ENCODE measurements around the gene CYTL1.
"Not testable (repeated sequence)": the region's sequence is repeated elsewhere in the genome, so short reads cannot be mapped to it uniquely, and the experiment has no call there.

CYTL1 gene, protein sequence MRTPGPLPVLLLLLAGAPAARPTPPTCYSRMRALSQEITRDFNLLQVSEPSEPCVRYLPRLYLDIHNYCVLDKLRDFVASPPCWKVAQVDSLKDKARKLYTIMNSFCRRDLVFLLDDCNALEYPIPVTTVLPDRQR

DNA sequence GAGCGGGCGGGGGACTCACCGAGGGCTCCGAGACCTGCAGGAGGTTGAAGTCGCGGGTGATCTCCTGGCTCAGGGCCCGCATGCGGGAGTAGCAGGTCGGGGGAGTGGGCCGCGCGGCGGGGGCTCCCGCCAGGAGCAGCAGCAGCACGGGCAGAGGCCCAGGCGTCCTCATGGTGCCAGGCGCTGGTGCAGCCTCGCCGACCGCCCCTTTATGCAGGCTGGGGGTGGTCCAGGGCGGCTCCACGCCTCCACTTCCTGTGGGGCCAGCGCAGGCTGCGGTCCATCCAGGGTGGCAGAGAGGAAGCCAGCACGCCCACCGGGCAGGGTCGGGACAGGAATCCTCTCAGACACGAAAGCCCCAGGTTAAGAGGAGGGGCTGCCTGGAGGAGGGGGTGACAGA is at the start of gene CYTL1:
TSS of gene CYTL1 (minus strand) at position 185 of the 400 bp plus-strand sequence. CDS start at position 172, 13 bp downstream.
- in situ Hi-C loops (cut with MboI; ENCODE audit: low sequenced_read_pairs): no loop called here

DNA sequence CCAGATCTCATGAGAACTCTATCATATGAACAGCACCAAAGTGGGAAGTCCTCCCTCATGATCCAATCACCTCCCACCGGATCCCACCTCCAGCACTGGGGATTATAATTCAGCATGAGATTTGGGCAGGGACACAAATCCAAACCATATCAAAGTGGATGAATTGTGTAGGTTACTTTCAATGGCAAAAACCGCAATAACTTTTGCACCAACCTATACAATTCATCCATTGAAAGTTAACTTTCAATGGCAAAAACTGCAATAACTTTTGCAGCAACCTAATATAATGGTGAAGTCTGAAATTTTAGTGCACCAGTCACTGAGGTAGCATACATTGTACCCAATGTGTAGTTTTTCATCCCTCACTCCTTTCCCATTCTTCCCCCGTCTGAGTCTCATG is 48.6 kb upstream of the CYTL1 start:
- in situ Hi-C loops (cut with MboI; ENCODE audit: low sequenced_read_pairs): no loop called here

DNA sequence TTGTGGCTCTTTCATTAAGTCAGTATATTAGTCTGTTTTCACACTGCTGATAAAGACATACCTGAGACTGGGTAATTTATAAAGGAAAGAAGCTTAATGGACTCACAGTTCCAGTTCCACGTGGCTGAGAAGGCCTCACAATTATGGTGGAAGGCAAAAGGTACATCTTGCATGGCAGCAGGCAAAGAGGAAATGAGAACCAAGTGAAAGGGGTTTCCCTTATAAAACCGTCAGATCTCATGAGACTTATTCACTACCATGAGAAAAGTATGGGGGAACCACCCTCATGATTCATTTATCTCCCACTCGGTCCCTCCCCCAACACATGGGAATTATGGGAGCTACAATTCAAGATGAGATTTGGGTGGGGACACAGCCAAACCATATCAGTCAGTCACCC is 47.7 kb upstream of the CYTL1 start:
- in situ Hi-C loops (cut with MboI; ENCODE audit: low sequenced_read_pairs): not testable (repeated sequence)

DNA sequence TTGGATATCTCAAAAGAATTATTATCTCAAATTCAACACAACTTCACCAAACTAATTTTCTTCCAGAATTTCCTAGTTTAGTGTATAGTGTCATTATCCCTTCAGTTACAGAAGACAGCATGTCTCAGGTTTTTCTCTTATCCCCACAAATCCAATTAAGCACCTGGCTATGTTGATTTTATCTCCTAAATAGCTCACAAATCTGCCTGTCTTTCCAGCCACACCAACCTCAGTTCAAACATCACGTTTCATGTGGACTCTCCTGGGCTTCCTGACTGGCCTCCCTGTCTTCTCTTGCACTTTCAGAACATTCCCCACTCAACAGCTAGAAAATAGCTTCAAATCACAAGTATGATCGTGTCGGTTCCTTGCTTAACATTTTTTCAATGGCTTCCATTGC is 46.8 kb upstream of the CYTL1 start:
- in situ Hi-C loops (cut with MboI; ENCODE audit: low sequenced_read_pairs): no loop called here

DNA sequence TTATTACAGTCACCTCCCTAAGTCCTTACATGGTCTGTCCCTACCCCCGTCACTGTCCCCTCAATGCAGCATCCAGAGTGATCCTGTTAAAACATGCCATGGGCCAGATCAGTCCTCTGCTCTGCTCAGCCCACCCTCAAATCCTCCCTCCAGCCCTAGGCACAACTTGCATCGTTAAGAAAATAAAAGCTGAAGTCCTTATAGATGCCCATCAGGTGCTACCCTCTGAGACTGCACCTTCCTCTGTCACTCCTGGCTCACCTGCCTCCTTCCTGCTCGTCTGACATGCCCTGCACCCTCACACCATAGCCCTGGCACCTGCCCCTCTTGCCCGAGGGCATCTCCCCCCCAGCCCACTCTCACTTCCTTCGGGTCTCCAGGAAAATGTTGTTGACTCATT is 36.2 kb upstream of the CYTL1 start:
- in situ Hi-C loops (cut with MboI; ENCODE audit: low sequenced_read_pairs): no loop called here

DNA sequence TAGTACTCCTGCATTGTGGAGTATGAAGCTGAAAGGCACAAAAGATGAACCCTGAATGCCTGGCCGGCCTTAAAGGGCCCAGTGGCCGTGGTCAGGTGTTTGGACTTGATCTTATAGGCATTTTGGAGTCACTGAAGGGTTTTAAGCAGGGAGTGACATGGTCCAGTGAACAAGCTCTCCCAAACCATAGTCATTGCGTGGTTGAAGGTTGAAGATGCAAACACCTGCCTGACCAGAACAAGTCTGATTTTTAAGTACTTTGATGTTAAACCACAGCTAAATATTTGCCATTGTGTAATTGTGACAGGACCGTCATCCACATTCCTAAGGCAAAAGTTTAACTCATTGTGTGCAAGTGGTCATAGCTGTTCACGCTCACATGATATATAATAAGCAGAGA is 35.3 kb upstream of the CYTL1 start:
- in situ Hi-C loops (cut with MboI; ENCODE audit: low sequenced_read_pairs): no loop called here

DNA sequence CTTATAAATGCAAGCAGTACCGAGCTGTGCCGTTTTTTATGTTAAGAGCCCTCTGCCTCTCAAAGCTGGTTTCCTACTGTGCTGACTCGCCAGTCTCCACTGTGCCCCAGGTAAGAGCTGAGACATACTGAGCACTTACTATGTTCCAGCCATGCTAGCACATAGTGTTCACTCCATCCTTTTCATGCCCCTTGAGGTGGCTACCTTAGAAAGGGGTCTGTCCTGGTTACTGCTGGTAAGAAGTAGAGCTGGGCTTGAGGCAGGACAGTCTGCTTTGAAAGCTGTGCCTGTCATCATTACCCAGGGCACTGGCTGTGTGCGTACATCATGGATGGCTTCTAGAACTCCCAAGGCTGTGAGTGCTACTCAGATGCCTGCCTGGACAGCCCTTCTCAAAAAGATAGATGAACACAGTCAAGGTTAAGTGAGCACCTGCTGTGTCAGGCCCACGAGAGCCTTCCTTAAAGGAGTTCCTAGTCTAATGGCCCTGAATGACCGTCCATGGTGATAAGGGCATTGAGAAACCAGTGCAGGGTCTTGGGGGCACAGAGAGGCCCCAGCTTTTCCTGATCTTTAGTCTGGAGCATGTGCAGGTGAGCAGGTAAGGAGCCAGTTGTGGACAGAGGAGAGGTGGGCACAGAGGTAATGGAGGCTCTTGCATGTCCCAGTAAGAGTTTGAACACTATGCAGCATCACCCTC is 33.6 kb upstream of the CYTL1 start:
- in situ Hi-C loops (cut with MboI; ENCODE audit: low sequenced_read_pairs): no loop called here

DNA sequence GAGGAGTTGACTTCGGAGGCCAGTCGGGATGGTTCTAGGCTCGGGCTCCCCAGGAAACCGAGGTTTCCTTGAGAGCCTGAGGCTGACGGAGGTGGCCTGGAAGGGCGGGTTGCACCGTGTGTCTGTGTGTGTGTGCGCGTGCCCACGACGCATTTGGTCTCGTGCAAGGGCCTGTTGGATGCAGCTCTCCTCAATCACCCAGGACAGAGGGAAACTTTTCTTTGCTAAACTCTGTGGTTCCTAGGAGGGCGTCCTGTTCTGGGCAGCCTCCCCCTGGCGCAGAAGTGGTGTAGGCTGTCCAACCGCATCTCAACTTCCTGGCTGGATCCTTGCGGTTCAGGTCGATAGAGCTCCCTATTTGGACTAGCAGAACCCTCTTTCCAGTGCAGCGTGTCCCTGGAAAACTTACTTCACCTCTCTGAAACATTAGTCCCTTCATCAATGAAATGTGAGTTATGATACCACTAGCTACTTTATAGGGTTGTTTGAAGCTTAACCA is 33.0 kb upstream of the CYTL1 start:
- in situ Hi-C loops (cut with MboI; ENCODE audit: low sequenced_read_pairs): no loop called here

DNA sequence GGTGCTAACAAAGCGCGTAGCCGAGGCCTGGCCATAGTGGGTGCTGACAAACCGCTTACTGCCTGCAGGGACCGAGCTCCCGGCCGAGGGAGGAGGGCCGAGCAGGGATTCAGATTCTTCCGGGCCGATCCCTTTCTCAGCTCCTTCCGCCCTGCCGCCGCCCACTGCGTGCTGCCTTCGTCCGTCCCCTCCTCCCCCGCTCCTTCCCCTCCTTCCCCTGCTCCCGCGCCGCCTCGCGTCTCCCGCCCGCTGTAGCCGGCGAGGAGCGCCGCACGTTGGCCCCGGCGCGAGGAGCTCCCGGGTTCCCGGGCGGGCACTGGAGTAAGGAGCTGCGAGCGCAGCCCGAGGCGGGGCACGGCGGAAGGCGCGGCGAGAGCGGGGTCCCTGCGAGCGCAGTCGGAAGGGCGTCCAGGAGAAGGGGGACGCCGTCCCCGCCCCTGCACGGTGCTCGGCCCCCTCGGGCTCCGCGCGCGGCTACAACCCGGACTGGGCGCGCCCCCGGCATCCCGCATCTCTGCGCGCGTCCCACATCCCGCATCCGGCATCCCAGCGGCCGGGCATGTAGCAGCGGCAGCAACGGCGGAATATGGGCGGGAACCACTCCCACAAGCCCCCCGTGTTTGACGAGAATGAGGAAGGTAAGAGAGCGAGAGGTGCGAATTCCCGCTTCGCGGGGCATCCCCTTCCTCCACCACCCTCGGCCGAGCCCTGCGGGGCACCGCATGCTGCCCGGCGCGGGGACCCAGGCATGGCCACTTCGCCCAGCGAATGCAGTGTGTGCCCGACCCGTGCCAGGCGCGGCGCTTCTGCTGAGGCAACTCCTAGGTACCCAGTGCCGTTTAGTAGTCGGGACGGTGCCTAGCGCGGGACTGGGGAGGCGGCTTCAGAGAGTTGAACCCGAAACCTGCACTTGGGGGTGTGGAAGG is 32.3 kb upstream of the CYTL1 start, which contains the start of gene STK32B:
TSS of gene STK32B (plus strand) at position 203 of the 926 bp plus-strand sequence.
- in situ Hi-C loops (cut with MboI; ENCODE audit: low sequenced_read_pairs): no loop called here

DNA sequence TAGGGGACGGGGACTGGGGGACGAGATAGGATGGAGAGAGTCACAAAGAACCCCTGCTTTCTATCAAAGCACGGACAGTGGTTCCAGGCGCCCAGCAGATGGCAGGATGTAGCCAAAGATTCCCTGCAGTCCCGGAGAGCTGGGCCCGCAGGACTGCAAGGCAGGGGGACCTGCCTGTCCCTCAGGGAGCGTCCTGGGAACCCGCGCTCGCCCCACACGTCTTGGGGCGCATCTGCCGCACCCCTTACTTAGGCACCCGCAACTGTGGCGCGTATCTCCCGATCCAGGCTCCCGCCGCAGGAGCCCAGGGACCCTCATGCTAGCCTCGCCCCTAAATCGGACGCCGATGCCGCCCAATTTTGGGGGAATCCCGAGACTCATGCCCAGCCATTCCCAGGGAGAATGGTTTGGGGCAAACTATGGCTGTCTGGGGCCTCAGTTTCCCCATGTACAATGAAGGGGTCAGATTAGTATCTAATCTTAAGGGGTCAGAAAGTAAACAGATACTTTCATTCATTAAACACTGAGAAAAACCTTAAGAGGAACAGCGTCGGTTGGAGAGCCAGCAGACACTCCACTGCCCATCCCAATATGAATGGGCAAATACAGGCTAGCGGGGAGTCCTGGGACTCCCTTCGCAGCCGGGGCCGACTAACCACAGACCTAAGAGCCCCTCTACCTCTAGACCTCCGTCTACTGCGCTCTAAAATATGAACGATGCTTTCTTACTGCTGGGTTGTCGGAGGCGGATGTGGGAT is 31.4 kb upstream of the CYTL1 start:
- in situ Hi-C loops (cut with MboI; ENCODE audit: low sequenced_read_pairs): no loop called here

DNA sequence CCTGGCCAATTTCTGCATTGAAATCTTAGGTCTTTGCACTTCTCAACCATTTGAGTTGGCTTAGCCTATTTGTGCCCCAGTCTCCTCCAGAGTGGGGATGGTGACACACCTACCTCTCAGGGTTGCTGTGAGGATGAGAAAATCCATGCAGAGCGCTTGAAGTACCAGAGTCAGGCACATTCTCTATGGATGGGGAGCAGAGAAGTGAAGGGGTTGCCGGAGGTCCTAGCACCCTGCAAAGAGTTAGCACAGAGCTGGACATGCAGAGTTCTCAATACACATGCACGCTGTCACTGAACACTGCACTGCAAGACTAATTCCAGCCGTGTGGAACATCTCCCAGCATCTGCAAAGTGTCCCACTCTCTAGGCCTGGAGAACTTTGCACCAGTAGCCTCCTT is 29.5 kb upstream of the CYTL1 start:
- in situ Hi-C loops (cut with MboI; ENCODE audit: low sequenced_read_pairs): no loop called here

DNA sequence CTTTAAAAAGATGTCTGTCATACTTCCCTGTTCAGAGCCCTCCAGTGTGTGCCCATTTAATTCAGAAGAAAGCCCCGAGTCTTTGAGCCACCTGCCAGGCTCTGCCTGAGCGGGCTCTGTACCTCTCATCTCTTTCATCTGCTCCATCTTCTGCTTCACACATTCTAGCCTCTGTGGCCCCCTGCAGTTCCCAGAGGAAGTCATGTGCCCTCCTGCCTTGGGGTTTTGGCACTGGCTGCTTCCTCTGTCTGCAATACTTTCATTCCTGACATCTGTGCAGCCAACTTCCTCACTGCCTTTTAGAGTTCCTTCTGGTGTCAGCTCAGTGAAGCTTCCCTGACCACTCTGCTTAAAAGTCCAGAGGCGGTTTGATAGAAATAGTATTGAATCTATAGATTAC is 25.8 kb upstream of the CYTL1 start:
- in situ Hi-C loops (cut with MboI; ENCODE audit: low sequenced_read_pairs): no loop called here

DNA sequence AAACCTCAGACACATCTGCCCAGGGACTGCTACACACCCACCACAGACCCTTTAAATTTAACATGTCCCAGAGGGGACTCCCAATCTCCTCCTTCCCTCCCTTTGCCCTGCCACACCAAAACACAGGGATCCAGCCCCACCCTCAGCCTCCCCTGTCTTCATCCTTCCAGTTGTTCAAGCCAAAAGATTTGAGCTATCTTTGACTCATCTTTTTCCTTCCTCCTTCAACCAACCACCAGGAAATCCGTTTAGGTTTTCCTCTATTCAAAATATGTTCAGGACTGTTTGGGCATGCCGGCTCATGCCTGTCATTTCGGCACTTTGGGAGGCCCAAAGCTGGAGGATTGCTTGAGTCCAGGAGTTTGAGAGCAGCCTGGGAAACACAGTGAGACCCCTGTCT is 25.1 kb upstream of the CYTL1 start:
- in situ Hi-C loops (cut with MboI; ENCODE audit: low sequenced_read_pairs): no loop called here

DNA sequence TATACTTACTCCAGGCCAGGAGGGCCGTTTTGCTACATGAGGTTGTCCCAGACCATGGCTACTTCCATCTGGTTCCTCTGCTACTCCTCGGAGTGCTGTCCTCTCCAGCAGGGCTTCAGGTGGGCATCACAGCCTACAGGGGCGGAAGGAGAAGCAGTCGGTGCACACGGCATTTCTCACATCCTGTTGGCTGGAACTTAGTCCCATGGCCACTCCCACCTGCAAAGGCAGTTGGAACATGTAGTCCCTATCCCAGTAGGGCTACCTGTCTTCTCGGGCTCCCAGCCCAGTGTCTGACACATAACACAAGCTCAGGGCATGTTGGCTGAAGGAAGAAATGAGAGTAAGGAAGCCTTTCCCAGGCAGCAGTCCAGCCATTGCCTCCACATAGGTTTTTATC is 24.3 kb upstream of the CYTL1 start:
- in situ Hi-C loops (cut with MboI; ENCODE audit: low sequenced_read_pairs): no loop called here

DNA sequence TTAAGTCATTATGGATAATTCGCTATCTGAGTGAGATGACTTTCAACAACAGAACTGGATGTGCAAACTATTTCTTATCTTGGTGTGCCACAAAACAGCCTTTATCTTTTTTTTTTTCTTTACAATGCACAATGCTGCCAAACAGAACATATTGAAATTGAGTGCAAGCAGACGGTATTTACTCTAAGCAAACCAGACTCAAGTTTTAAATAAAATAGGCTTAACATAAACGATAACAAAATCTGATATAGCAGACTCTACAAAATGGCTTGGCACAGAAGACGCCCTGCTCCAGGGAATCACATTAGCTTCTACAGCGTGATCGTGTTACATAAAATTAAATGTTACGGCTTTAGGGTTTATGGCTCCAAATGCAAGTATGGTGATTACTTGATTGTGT is 22.4 kb upstream of the CYTL1 start:
- in situ Hi-C loops (cut with MboI; ENCODE audit: low sequenced_read_pairs): no loop called here

DNA sequence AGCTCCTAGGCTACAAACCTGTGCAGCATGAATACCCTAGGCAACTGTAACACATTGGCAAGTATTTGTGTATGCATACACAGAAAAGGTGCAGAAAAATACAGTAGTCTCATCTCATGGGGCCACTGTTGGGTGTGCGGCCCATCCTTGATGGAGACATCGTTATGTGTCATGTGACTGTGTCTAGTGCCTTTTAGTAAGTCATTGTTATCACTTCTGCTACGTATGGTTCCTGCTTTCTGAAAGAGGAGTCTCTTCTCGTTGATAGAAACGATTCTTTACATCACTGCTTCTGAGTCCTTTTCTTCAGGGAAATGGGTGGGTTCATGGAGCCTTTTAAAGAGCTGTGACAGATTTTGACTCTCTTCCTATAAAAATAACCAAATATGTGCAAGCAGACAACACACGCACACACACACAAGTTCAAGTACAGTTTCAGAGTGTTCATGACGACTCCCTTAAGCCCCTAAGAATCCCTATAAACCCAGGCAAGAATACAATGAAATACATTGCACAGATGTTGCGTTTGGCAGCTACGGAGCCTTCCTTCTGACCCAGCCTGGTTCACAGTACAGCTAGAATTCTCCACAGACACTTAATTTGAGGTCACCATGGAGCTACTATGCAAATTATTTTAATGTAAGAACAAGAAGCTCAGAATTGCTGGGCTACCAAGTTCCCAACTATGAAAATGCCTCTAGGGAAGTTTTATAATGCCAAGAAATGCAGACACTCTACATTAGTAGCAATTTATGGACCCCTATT is 21.8 kb upstream of the CYTL1 start:
- in situ Hi-C loops (cut with MboI; ENCODE audit: low sequenced_read_pairs): no loop called here

DNA sequence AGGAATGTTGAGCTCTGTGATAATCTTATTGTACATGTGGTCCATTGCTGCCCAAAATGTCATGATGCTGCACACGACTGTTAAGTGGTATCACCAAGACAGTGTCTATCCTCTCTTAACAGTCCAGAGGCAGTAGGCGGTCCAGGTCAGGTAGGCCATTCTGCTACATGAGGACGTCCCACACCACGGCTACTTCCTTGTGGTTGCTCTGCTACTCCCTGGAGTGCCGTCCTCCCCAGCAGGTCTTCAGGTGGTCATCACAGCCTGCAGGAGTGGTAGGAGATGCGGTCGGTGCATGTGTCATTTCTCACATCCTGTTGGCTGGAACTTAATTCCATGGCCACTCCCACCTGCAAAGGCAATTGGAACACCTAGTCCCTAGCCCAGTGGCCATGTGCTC is 20.5 kb upstream of the CYTL1 start:
- in situ Hi-C loops (cut with MboI; ENCODE audit: low sequenced_read_pairs): no loop called here

DNA sequence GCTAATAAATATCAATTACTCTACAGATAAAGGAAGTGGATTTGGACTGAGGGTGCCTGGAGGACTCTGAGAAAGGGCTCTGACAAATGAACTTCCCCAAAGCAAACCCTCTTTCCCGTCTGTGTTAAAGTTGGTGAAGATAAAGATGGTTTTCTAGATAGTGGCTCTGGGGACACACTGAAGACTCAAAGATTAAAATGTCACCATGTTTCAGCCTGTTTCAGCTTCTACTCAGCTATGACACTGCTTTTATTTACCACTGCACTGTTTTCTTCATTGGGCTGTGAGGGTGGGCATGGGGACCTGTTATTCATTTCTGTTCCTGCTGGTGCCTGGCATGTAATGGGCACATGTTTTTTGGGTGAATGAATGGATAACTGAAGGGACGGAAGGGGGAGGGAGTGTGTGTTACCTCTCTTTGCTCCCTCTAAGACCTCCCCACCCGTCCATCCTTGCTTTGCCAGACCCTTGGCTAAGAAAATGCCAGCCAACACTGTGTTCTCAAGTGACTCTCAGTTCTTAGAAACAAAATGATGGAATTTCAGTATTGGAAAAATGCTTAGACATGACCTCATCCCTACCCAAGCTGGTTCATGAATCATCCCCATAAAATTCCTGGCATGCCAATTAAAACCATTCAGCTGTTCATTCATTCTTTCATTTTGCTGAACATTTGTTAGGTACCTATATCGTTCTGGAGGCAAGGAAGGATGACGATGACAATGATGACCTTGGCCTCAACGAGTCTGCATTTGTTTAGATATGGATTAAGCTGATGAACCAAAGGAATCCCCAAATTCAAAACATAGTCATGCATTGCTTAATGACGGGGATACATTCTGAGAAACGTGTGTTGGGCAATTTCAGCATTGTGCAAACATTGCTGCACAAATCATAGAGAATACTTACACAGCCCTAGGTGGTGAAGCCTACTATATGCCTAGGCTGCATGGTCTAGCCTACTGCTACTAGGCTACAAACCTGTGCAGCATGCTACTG is 18.6 kb upstream of the CYTL1 start:
- in situ Hi-C loops (cut with MboI; ENCODE audit: low sequenced_read_pairs): no loop called here

DNA sequence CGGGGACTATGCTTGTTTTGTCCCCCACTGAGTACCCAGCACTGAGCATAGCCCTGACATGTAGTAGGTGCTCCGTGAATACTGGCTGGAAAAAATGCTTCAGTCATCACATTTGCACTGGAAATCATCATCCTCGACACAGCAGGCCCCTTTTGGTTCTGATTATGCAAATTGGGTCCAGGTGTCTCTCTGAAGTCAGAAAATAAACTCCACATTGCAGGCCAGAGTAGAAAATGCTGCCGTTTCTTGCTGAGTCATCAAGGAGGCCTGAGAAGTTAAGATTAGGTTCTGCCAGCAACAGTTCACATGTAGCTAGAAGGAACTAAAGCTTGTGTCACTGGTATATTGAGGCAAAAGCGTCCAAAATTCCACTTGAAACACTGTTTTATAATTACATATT is 17.0 kb upstream of the CYTL1 start:
- in situ Hi-C loops (cut with MboI; ENCODE audit: low sequenced_read_pairs): no loop called here
